B cell (primary cell): Measurements from ENCODE around the gene TOR1AIP2. TPM values are rescaled to one million over a fixed set of nuclear protein-coding genes. Genes with fewer than 3 reads are reported as not detected.

Experiments
- ATAC-seq: fragments of 200-7000 bp; cut with Tn5 transposase; one replicate; pipeline ENCODE4 v1.10.0; 2021; ENCODE audit warnings: low read depth, mild to moderate bottlenecking, moderate number of reproducible peaks, moderate library complexity
- CTCF ChIA-PET: fragments of 350-600 bp; sonication (Branson Sonifier 250); formaldehyde crosslinking; loops from one replicate; lab custom pipeline; 2021; ENCODE audit warnings: antibody characterized with exemption, inconsistent platforms; lab: Charles Lee
- POLR2A ChIA-PET: fragments of 350-600 bp; sonication (Branson Sonifier 250); formaldehyde crosslinking; loops from one replicate; lab custom pipeline; 2021; ENCODE audit warnings: antibody characterized with exemption; lab: Charles Lee
- DNase-seq: peaks from one replicate; pipeline ENCODE4 v3.0.0; 2013
- H2AFZ ChIP-seq: 2 replicates; pipeline ENCODE4 v1.6.1; 2012; ENCODE audit warnings: mild to moderate bottlenecking, low read depth, low read length; ENCODE audit not compliant: insufficient read depth, poor library complexity, severe bottlenecking
- H3K27ac ChIP-seq, 2 donors: 1 replicate in 1 of 2; 2 replicates in 1 of 2; pipeline ENCODE4 v1.5.1; 2012 to 2013; ENCODE audit warnings: low read length in 2 of 2, mild to moderate bottlenecking in 2 of 2, moderate library complexity in 1 of 2
- H3K27me3 ChIP-seq, 4 experiments: fragments of 200-600 bp in 1 of 4; sonication (generic) in 1 of 4; replicated peaks in 1 of 4; 1 replicate in 2 of 4; 2 replicates in 2 of 4; pipeline versions ENCODE4 v1.6.1 to v1.7.0; 2013 to 2016; ENCODE audit warnings: low read length in 3 of 4, mild to moderate bottlenecking in 2 of 4, mixed read lengths in 1 of 4, moderate library complexity in 1 of 4; ENCODE audit not compliant: insufficient read depth in 4 of 4, control insufficient read depth in 3 of 4; ENCODE audit errors: control extremely low read depth in 1 of 4
- H3K36me3 ChIP-seq, 2 experiments: replicated peaks in 1 of 2; 1 replicate in 1 of 2; 2 replicates in 1 of 2; pipeline versions ENCODE4 v1.6.1 to v1.7.1; 2013; ENCODE audit warnings: low read length in 1 of 2; ENCODE audit not compliant: insufficient read depth in 2 of 2, control insufficient read depth in 1 of 2; ENCODE audit errors: control extremely low read depth in 1 of 2, extremely low read depth in 1 of 2
- H3K4me1 ChIP-seq, 2 donors: fragments of 200-600 bp in 1 of 2; sonication (generic) in 1 of 2; 1 replicate in 1 of 2; 2 replicates in 1 of 2; pipeline versions ENCODE4 v1.5.1 to v1.6.1; 2013 to 2017; ENCODE audit warnings: low read length in 2 of 2; ENCODE audit not compliant: control insufficient read depth in 2 of 2, insufficient read depth in 2 of 2
- H3K4me2 ChIP-seq: replicated peaks from 2 replicates; pipeline ENCODE3; 2012; ENCODE audit warnings: mild to moderate bottlenecking, low read depth, low read length; ENCODE audit not compliant: poor library complexity, severe bottlenecking
- H3K4me3 ChIP-seq, 5 experiments: fragments of 200-600 bp in 1 of 5; sonication (generic) in 1 of 5; 1 replicate in 3 of 5; 2 replicates in 2 of 5; pipeline versions ENCODE4 v1.5.1 to v1.7.0; 2011 to 2016; ENCODE audit warnings: low read length in 4 of 5, mild to moderate bottlenecking in 4 of 5, low read depth in 2 of 5, control low read depth in 1 of 5, moderate library complexity in 1 of 5; ENCODE audit not compliant: insufficient read depth in 1 of 5; ENCODE audit errors: control extremely low read depth in 1 of 5, extremely low read depth in 1 of 5
- H3K79me2 ChIP-seq: fragments of 200-600 bp; sonication (generic); one replicate; pipeline ENCODE4 v1.6.0; 2016; ENCODE audit warnings: low read length; ENCODE audit not compliant: control insufficient read depth, insufficient read depth
- H3K9ac ChIP-seq: fragments of 200-600 bp; sonication (generic); 2 replicates; pipeline ENCODE4 v1.6.1; 2017; ENCODE audit warnings: mild to moderate bottlenecking, low read length, moderate library complexity
- H3K9me3 ChIP-seq, 3 donors: one replicate each; pipeline versions ENCODE4 v1.6.1 to v1.7.1; 2013; ENCODE audit warnings: low read length in 2 of 3; ENCODE audit not compliant: control insufficient read depth in 2 of 3, insufficient read depth in 1 of 3; ENCODE audit errors: control extremely low read depth in 1 of 3
- H4K20me1 ChIP-seq: 2 replicates; pipeline ENCODE4 v1.6.0; 2012; ENCODE audit warnings: mild to moderate bottlenecking, low read length; ENCODE audit not compliant: insufficient read depth, control insufficient read depth, poor library complexity, severe bottlenecking
- H3K27ac Mint-ChIP-seq: one replicate; pipeline ENCODE4 v1.8.0; 2021; ENCODE audit warnings: mixed read lengths
- H3K27me3 Mint-ChIP-seq: one replicate; pipeline ENCODE4 v1.8.0; 2021; ENCODE audit warnings: mixed read lengths
- H3K4me1 Mint-ChIP-seq: one replicate; pipeline ENCODE4 v1.8.0; 2021; ENCODE audit warnings: mixed read lengths
- H3K4me3 Mint-ChIP-seq: one replicate; pipeline ENCODE4 v1.8.0; 2021; ENCODE audit warnings: mixed read lengths
- H3K9me3 Mint-ChIP-seq: one replicate; pipeline ENCODE4 v1.8.0; 2022; ENCODE audit warnings: mixed read lengths; ENCODE audit not compliant: insufficient read depth
- EZH2 ChIP-seq: IDR thresholded peaks from 2 replicates; pipeline ENCODE4 v1.6.1; 2012; ENCODE audit warnings: borderline replicate concordance, low read depth, mild to moderate bottlenecking, moderate library complexity, low read length; ENCODE audit not compliant: insufficient read depth, poor library complexity, severe bottlenecking
- WGBS: methylation state at CpG from one replicate; pipeline ENCODE4 v1.1.5; 2013; ENCODE audit warnings: missing lambda C conversion rate; ENCODE audit not compliant: insufficient coverage; 5-methylcytosine and 5-hydroxymethylcytosine counted together
- intact Hi-C: fragments of 100-400 bp; cut with micrococcal nuclease; formaldehyde crosslinking; loops from one replicate; pipeline ENCODE4 v1.10.0; 2022
- polyA plus RNA-seq: library from polyadenylated mRNA; depleted of rRNA; stranded (reverse); fragments of >200 nt; gene quantifications from 2 replicates; pipeline ENCODE4 v1.2.3, GENCODE V29; 2012
- total RNA-seq, 2 donors: library from RNA; stranded (reverse); fragments of 120-200 nt in 1 of 2; gene quantifications; 1 replicate in 1 of 2; 2 replicates in 1 of 2; pipeline versions ENCODE4 v1.2.3 to v1.2.4, GENCODE V29; 2013 to 2022
- TF ChIP-seq, protein P1 (sequence below): fragments of 200-600 bp; IDR thresholded peaks from one replicate; pipeline ENCODE4 v1.8.0; 2022; ENCODE audit warnings: antibody characterized with exemption, mild to moderate bottlenecking

The TOR1AIP2 gene
- total and polyA plus RNA-seq, 2 donors (not counting 1 experiment from before 2014, with no cell fraction given): 13.6 to 54.4 TPM

GRCh38 chr1:179812501-179813292, 64.9 kb downstream of the TOR1AIP2 start:
- H3K27me3 Mint-ChIP-seq: peaks cover 22% of the 10 kb centered on the region
- Histone ChIP-seq H3K27ac (no peak overlapping the region), H3K79me2 (no peaks in the 10 kb centered on the region), H3K9me3 (no peaks in the 10 kb centered on the region), H4K20me1 (no peaks in the 10 kb centered on the region), H2AFZ (no peak overlapping the region), H3K4me2 (no peak overlapping the region), H3K4me3 (no peak overlapping the region), H3K9ac (no peak overlapping the region), H3K36me3 (no peaks in the 10 kb centered on the region), H3K27me3 (peaks cover 0 to 18% (median 7%) of the 10 kb centered on the region in 4 experiments), H3K4me1 (peaks cover 12 to 23% of the 10 kb centered on the region in 2 donors)
- H3K4me1 Mint-ChIP-seq: peaks cover 17% of the 10 kb centered on the region
- no peaks in the 10 kb centered on the region for H3K9me3 Mint-ChIP-seq
- ChIA-PET POLR2A (no interaction called here), CTCF (interaction anchor here (1.5 to 7.6 kb wide), 4 partner anchors 8 to 734 kb away, joined by 3 to 77 read pairs (median 44); no protein-coding TSS in a partner anchor)
- no peak overlapping the region for H3K27ac Mint-ChIP-seq
- TF ChIP-seq, protein P1, sequence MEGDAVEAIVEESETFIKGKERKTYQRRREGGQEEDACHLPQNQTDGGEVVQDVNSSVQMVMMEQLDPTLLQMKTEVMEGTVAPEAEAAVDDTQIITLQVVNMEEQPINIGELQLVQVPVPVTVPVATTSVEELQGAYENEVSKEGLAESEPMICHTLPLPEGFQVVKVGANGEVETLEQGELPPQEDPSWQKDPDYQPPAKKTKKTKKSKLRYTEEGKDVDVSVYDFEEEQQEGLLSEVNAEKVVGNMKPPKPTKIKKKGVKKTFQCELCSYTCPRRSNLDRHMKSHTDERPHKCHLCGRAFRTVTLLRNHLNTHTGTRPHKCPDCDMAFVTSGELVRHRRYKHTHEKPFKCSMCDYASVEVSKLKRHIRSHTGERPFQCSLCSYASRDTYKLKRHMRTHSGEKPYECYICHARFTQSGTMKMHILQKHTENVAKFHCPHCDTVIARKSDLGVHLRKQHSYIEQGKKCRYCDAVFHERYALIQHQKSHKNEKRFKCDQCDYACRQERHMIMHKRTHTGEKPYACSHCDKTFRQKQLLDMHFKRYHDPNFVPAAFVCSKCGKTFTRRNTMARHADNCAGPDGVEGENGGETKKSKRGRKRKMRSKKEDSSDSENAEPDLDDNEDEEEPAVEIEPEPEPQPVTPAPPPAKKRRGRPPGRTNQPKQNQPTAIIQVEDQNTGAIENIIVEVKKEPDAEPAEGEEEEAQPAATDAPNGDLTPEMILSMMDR: no peak
- no peak for TF ChIP-seq EZH2
- DNase-seq (no peak), ATAC-seq (no peak)
- intact Hi-C loops: loop anchor here (5.0 kb wide), 1 partner anchor 445 kb away; the partner anchor contains the start of gene AXDND1
- no peak overlapping the region for H3K4me3 Mint-ChIP-seq
- 94% methylated on average over 35 of the region's 37 CpGs for WGBS

DNA sequence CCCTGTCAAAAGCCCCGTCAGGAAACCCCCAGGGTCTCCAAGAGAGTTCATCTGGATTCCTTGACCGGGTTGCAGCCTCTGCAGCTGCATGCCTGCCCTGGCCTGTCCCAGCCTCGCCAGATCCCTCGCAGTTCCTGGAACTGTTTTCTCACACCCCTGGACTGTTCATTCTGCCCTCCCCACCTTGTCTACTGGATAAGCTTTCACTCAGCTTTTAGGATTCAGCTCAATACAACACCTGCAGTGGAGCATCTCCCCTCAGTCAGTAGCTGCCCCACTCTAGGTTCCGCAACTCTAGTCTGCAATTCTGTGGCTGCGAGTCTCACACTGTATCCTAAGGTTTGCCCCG, 67.3 kb downstream of the TOR1AIP2 start:
- Mint-ChIP-seq H3K4me1 (peaks cover 13% of the 10 kb centered on the region), H3K27ac (no peak overlapping the region), H3K4me3 (no peak overlapping the region), H3K9me3 (no peaks in the 10 kb centered on the region), H3K27me3 (peaks cover 21% of the 10 kb centered on the region)
- POLR2A ChIA-PET: no interaction called here
- ATAC-seq: no peak
- no peak overlapping the region for H3K4me2 ChIP-seq
- TF ChIP-seq EZH2: no peak
- TF ChIP-seq, protein P1: no peak
- H3K79me2 ChIP-seq: no peaks in the 10 kb centered on the region
- no peaks in the 10 kb centered on the region for H4K20me1 ChIP-seq
- no peaks in the 10 kb centered on the region for H3K36me3 ChIP-seq
- intact Hi-C loops: loop anchor here (5.0 kb wide), 1 partner anchor 443 kb away; the partner anchor contains the start of gene AXDND1
- CTCF ChIA-PET: interaction anchor here (0.7 to 7.6 kb wide), 31 partner anchors 9 to 1510 kb away, joined by 3 to 89 read pairs (median 6); no protein-coding TSS in a partner anchor
- peaks cover 9 to 19% of the 10 kb centered on the region in 2 donors for H3K4me1 ChIP-seq
- no peak overlapping the region for H3K9ac ChIP-seq
- DNase-seq: no peak
- H3K27ac ChIP-seq: no peak overlapping the region
- H2AFZ ChIP-seq: no peak overlapping the region
- H3K27me3 ChIP-seq: peaks cover 0 to 18% (median 5%) of the 10 kb centered on the region in 4 experiments
- 87% methylated on average over 7 of the region's 7 CpGs for WGBS
- H3K9me3 ChIP-seq: no peaks in the 10 kb centered on the region
- no peak overlapping the region for H3K4me3 ChIP-seq
